Measurements from ENCODE around the gene MLPH.

MLPH gene

GRCh38 chr2:237486819-237487448, at the start of gene MLPH:
Gene MLPH, plus strand, starts transcription at chr2:237487251. Its CDS starts 6,176 bp downstream, at chr2:237493427.
- peak; percentile 26 for DNase-seq

- DNase-seq: no peak
Measured at GRCh38 chr2:237437566-237437965, 49.5 kb upstream of the MLPH start.

DNA sequence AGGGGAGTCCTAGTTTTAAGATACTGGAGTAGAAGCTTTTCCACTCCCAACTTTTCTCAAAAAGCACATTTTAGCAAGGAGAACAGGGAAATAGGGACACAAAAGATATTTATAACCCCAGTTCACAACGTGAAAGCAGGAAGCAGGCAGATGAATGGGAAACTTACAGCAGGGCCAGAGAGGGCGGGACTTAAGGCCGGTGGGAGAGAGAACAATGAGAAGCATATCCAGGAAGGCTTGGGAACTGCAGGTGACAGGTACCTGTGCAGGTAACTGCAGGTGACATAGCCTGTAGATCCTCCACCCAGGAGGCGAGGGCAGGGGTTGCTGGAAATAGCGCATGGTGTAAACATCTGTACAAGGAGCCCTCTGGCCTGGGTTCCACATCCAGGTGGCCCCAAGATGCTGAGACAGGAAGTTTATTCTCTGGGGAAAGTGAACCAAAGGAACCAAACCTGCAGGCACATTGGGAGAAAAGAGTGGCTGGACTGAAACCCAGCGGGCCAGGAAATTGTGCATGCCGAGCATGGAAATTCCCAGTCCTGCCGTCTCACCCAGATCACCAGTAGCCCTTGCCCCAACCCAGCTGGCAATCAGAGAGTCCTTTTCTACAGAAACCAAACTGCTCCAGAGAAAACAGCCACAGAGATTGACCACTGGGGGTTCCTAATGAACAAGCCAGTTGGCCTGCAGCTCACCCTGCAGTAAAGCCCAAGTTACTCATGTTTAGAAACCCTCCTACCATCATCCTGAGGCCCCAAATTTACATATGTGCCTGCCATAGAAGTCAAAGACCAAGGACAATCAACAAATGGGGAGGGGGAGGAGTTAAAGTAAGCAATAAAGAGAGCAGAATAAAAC, 48.7 kb upstream of the MLPH start:
- DNase-seq: no peak

DNA sequence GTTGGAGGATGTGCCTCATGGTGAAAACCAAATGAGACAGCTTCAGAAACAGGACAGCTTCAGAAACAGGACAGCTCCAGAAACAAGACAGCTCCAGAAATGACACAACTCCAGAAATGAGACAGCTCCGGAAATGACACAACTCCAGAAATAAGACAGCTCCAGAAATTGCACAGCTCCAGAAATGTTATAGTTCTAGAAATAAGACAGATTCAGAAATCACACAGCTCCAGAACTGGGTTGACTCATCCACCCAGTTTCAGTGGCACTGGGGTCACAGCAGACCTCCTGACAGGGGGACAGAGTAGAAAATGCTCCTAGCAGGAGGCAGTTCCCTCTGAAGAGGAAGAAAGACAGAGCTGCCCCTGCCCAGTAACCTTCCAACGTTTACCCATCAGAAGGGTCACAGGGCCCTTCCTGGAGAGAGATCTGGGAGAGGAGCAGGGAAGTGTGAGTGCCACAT, 46.2 kb upstream of the MLPH start:
- DNase-seq: no peak

DNA sequence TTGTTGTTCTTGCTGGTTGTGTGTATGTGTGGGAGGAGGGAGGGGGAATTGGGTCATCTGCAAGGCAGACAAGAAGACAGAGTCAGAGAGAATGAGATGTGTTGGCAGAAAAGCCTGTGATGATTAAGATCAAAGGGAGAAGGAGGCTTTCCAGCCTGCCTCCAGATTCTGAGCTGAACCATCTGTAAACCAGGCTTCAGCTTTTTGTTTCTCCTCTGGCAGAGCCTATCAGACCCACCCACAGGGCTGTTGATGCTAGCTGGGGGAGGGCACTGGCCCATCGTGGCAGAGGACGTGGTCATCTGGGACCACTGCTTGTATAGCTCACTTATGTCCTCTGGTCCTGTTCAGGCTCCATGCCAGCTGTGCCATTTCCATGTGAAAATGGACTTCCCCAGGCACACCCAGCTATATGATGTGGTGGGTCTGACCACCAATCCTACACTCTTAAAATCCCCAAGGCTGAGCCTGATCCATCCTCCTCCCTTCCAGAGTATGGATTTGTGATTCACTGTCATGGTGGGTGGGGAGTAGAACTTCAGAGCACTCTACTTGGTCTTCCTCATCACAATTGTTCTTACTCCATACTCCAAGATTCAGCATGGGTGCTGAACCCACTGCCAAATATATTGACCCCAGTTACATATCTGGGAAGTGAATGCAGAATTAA, 45.3 kb upstream of the MLPH start:
- DNase-seq: peak; percentile 59

DNA sequence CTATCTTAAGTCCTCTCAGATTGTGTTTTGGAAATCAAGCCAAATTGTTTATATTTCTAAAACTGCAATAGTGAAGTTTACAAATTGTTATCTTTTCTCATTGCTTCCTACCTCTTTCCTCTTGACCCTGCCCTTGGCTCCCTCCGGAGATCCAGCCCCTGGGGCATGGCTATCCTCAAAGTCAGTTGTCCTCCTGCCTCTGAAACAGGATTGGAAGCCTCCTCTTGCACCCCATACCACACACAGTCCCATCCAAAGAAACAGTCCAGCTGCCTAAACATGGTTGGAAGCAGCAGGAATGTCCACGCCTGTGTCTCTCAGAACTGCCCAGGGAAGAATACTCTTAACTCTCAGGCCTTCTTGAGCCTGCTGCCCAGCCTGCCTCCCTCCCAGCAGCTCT, 43.0 kb upstream of the MLPH start:
- no peak for DNase-seq

DNA sequence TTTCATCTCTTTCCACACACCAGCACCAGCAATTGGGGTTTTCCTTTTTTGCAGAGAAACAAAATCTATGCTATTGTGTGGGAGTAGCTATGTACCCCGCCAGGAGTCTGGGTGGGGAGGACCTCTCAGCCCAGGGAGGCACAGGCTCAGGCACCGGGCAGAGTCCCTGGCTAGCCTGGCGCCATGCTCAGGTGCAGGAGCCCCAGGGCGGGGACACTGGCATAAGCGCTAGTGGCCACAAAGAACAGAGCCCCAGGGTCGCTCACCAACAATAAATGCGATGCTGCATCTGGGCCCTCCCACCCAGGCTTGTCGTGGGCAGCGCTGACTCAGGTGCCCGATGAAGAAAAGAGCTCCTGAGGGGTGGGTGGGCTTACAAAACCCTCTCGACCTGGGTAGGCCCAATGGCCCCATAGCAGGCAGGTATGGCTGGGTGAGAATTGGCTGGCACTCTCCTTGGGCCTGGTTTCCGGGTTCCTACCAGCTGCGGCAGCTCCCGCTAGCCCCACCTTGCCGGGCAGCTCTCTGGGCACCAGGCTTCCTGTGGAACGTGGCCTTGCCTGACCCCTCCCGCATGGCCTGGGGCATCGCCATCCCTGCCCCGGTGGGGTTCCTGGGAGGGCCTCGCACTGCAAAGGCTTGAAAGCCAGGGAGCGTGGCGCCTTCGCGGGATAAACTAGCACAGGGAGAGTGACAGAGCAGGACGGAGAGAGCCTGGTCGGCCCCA, 41.3 kb upstream of the MLPH start:
- DNase-seq: no peak

DNA sequence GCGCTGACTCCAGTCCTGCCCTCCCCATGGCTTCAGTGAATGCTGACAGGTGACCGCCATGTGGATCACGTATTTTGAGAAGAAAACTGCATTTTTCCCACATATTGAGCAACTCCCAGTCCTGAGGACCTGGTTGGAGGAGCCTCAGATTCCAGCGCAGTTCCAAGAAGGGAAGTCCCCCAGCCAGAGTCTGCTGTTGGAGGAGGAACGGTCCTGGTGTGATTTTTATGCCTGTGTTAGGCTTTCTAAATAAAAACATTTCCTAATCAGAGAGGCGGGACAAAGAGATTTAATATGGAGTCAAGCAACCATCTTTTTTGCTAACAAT, 40.7 kb upstream of the MLPH start:
- DNase-seq: no peak

- DNase-seq: no peak
Measured at GRCh38 chr2:237447496-237447895, 39.6 kb upstream of the MLPH start.

GRCh38 chr2:237448171-237448570, 38.9 kb upstream of the MLPH start:
- no peak for DNase-seq

DNA sequence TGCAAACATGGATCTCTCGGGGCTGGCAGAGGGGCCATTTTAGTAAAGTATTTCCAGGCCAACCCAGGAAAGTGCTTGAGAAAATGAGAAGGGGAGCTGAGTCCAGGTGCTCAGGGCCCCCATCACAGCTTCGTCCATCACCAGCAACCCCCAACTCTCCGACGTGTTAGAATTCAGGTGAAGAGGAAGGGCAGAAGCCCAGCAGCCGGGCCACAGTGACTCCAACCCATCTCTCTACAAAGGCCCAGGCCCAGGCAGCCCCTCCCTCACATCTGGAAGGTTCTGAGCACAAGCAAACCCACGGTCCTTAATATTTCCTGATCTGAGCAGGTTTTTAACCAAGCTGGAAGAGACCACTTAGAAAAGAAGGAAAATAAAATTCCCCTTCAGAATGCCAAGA, 38.4 kb upstream of the MLPH start:
- DNase-seq: no peak

- no peak for DNase-seq
Measured at GRCh38 chr2:237449193-237449881, 37.7 kb upstream of the MLPH start.

- no peak for DNase-seq
Measured at GRCh38 chr2:237450108-237450507, 36.9 kb upstream of the MLPH start.

- no peak for DNase-seq
Measured at GRCh38 chr2:237450583-237450982, 36.5 kb upstream of the MLPH start.

DNA sequence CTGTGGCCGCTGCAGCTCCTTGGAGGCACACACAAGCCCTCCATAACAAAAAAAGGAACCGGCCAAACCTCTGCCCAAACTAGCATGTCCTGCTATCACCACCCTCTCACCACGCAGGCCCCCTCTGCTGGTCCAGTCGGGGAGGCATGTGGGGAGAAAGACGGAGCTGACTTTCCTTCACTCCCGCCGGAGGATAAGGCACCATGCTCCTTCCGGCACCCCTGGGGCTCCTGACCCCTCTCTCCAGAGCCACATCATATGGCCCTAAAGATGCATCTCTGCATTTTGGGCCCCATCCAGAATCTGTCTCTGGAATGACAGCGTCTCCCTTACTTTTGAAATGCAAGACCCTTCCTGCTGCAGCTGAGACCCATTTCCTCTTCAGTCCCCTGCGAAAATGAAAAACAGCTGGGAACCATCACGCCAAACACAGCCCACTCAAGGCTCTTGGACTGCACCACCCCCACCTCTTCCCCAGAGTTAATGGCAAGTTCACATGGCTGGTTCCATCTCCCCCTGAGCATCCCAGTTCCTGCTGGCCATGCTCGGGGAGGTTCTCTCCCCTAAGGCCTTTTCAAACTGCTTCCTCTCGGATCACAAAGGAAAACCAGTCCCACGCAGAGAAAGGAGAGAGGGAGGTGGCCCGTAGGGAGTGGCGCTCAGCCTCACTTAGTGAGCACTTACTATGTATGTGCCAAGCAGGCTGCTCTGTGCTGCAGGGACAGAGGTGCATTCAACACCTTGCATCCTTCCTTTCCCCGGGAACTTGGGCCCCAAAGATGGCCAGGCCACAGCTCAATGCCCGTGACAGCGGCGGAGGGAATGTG, 35.2 kb upstream of the MLPH start:
- no peak for DNase-seq

DNA sequence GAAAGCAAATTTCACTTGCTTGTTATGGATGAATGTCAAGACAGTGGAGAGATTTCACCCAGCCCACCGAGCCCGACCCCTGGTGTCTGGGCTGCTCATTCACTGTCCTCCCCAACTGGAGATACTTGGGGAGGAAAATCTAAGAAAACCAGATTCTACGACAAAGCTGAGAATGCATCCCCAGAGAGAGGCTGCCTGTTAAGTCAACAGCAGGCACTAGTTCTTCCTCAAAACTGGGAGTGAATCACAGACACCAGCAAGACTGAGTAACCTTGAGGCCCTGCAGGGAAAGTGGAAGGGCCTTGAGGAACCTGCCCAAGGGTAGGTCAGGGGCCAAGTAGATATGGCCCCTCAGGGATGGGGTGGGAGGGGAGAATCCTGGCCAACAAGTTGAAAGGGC, 34.2 kb upstream of the MLPH start:
- peak; percentile 51 for DNase-seq

DNA sequence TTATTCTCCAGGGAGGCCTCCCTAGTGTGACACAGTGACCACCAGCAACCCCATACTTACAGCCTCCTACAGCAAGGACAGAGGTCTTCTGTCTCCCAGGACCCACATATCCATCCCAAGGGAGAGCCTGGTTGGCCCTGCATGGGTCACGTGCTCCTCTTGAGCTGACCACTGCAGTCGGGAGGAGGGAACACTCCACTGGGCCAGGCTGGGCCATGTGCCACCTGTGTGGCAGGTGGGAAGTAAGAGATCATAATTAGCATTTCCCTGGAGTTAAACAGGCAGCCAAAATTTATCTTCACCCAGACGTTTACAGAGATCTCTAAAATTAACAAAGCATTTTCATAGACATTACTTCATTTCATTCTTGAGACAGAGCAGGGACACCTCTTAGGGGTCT, 33.4 kb upstream of the MLPH start:
- DNase-seq: no peak

GRCh38 chr2:237455764-237456163, 31.3 kb upstream of the MLPH start:
- DNase-seq: no peak

DNA sequence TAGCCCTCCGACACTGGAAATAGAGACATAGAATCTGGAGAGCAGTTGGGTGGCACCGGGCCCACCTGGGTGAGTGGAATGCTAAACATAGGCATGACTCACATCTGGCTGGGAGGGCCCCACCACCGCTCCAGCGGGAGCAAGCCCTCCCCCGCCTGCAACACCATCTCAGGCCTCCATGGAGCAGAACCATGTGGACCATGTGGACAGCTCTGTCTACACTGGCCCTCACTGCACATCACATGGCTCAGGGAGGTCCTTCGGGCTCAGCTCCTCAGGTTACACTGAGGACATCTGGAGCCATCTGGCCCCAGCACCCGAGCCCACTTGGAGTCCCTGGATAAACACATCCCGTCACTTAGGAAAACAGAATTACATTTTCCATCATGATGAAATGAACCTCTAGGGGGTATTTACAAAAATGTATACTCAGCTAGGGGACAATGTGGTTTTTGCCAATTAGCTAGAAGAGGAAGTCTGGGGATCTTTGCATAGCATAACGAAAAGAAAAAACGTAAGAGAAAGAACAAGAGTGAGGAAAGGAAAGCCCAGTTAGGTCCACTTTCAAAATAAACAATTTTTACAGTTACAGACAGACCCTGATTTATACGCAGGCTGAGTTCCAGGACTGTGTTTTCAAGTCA, 30.7 kb upstream of the MLPH start:
- DNase-seq: no peak

DNA sequence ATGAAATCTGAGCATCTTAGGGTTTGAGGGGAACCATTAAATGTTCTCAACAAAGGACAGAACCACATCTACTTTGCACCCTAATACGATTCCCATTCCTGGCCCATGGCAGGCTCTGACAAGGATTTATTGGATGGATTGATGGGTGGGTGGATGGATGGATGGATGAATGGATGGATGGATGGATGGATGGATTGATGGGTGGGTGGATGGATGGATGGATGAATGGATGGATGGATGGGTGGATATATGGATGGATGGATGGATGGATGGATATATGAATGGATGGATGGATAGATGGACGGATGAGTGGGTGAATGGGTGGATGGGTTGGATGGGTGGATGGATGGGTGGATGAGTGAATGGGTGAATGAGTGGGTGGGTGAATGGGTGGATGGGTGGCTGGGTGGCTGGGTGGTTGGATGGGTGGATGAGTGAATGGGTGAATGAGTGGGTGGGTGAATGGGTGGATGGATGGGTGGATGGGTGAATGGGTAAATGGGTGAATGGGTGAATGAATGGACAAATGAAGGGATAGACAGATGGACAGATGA, 29.6 kb upstream of the MLPH start:
- DNase-seq: no peak

DNA sequence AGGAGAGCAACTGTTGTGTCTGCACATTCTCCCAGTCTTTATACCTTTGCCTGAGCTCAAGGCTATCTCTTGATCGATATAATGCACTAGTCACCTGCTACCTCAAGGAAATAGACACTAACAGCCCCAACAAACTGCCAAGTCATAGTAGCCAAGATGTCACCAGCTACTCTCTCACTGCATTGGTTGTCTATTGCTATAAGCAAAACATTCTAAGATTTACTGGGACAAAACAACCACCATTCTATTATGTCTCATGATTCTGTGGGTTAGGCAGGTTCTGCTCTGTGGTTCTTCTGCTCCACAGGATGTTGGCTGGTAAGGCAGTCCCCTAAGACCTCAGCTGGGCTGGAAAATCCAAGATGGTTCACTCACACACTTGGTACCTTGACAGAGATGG, 28.5 kb upstream of the MLPH start:
- no peak for DNase-seq

Measured in suppressor macrophage treated with lipopolysaccharide for 4 hours (primary cell).